ENCODE measurements around the gene MOB3C.

Gene MOB3C

GRCh38 chr1:46569884-46570725 is 46.5 kb downstream of the MOB3C start:
- no peak for DNase-seq

- no peak for DNase-seq
These were observed 47.5 kb downstream of the MOB3C start for GRCh38 chr1:46569116-46569515.

- no peak for DNase-seq
These were observed 48.1 kb downstream of the MOB3C start for GRCh38 chr1:46568461-46568891.

DNA sequence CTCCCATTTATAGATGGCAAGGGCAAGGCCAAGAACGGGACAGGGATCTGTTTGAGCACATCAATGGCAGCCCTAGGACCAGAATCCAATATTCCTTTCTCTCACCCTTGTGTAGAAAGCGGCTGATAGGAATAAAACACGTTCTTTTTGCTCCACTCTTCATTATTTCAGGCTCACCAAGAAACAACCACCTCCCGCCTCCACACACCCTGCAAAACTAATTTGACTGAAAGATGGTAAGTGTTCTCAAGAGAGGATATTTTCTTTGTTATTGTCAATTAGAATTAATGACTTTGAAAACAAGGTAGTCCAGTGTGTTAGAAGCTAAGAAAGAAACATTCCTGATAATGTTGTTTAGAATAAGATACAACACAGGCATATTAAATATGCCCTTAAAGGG is 53.3 kb downstream of the MOB3C start:
- no peak for DNase-seq

DNA sequence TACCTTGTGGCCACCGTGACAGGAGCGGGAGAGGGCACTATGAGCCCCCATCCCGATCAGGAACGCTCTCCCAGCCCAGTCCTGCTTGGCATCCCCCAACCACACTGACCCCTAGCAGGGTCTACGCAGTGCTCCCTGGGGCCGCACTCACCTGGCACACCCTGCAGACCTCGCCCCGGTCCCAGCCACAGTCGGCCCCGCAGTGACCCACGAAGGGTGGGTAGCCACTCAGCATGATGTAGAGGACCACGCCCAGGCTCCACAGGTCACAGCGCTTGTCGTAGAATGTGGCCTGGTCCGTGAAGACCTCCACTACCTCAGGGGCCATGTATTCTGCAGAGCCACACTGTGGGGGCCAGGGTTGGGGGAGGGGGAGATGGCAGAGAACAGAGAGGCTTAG is 54.1 kb downstream of the MOB3C start:
- no peak for DNase-seq

GRCh38 chr1:46558966-46559365 is 57.6 kb downstream of the MOB3C start:
- DNase-seq = no peak

- no peak for DNase-seq
These were observed 58.3 kb downstream of the MOB3C start for GRCh38 chr1:46558141-46558963.
